ENCODE measurements around the gene FRAS1. TPM values are rescaled to one million over a fixed set of nuclear protein-coding genes. Genes with fewer than 3 reads are reported as not detected.

FRAS1 gene
- total RNA-seq, 1 experiment from 2014 or later: under 0.01 TPM

GRCh38 chr4:78551420-78552351 lies 494.6 kb downstream of the FRAS1 start, which contains the start of gene ANXA3:
Gene ANXA3, plus strand, starts transcription at chr4:78551770. Its CDS starts 2,704 bp downstream, at chr4:78554474.
- no peak for DNase-seq (ENCODE audit: low read depth)

DNA sequence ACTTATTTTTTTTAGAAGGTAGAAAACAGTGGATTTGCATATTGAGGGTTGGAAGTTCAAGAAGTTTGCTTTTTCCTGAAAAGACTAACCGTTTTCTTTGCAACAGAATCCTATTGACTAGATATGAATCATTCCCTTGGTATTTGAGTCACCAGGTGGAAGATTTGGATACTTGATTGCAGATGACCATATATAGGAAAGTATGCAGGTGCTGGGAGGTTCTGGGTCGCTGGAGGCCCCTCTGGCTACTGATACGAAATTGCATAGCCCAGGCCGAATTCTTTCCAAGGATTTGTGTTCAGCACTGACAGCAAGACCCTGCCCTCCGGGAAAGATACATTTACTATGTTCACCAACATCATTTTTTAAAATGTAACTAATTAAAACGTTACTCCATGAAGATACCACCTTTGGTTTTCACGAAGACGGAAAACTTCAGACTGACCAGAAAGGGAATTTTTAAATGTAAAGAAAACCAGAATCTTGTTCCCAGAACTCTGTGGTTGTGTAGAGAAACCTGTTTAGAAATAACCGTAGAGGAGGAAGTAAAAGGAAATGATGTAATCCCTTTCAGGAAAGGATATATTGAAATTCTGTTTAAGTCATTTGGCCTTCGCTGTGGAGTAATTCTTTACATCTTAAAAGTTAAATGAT lies 495.4 kb downstream of the FRAS1 start:
- peak; percentile 60 for DNase-seq (ENCODE audit: low read depth)

GRCh38 chr4:78553043-78553396 lies 495.9 kb downstream of the FRAS1 start:
- no peak for DNase-seq (ENCODE audit: low read depth)

- no peak for DNase-seq (ENCODE audit: low read depth)
Observed at GRCh38 chr4:78553529-78554060, 496.5 kb downstream of the FRAS1 start.

- no peak for DNase-seq (ENCODE audit: low read depth)
Observed at GRCh38 chr4:78556665-78557064, 499.5 kb downstream of the FRAS1 start.

GRCh38 chr4:78557841-78558240 lies 500.7 kb downstream of the FRAS1 start:
- no peak for DNase-seq (ENCODE audit: low read depth)

DNA sequence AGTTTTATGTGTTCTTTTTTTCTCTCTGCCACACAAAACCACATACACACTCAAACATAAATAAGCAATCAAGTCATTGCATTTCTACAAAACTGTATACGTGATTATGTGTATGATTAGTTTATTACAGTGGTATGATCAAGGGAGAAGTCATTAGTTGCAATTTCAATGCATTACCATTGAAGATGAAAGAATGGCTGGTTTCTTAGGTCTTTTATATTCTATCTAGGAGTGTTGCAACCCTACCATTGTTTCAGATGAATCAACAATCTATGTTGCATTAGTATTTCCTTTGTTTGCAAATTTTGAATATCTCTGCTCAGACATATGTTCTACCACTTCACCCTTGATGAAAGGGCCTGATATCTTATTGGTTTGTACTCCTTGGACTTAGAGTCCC lies 501.3 kb downstream of the FRAS1 start:
- no peak for DNase-seq (ENCODE audit: low read depth)

- DNase-seq (ENCODE audit: low read depth): peak; percentile 86
Observed at GRCh38 chr4:78560296-78560963, 503.3 kb downstream of the FRAS1 start.

GRCh38 chr4:78561677-78562076 lies 504.6 kb downstream of the FRAS1 start:
- DNase-seq (ENCODE audit: low read depth): no peak

GRCh38 chr4:78562687-78563086 lies 505.6 kb downstream of the FRAS1 start:
- peak; percentile 27 for DNase-seq (ENCODE audit: low read depth)

GRCh38 chr4:78565971-78566372 lies 508.8 kb downstream of the FRAS1 start:
- DNase-seq (ENCODE audit: low read depth): peak; percentile 46

DNA sequence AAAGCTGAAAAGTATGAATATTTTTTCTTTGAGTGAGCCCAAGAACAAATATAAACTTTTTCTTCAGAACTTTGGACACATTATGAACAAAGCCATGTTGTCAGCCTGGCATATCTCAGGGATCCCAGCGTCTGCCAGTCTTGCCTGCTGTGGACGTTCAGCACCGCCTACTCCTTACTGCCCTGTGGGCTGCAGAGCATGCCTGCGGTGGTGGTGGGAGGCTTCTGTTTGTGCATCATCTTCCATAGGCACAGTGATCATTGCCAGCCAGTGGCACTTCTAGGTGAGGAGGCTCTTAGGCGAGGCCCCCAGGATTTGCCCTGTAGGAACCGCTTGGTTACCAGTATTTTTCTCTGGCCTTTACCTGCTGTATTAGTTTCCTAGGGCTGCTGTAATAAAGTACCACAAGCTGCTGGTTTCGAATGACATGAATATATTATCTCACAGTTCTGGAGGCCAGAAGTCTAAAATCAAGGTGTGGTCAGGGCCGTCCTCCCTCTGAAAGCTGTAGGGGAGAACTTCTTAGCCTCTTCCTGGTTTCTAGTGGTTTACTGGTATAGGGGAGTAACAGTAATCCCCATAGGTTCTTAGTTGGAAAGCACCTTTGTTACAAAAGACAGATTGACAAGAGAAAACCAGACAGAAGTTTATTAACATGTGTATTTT lies 509.8 kb downstream of the FRAS1 start:
- DNase-seq (ENCODE audit: low read depth): peak; percentile 60

- DNase-seq (ENCODE audit: low read depth): no peak
Observed at GRCh38 chr4:78567500-78568060, 510.5 kb downstream of the FRAS1 start.

- DNase-seq (ENCODE audit: low read depth): no peak
Observed at GRCh38 chr4:78568640-78569305, 511.6 kb downstream of the FRAS1 start.

DNA sequence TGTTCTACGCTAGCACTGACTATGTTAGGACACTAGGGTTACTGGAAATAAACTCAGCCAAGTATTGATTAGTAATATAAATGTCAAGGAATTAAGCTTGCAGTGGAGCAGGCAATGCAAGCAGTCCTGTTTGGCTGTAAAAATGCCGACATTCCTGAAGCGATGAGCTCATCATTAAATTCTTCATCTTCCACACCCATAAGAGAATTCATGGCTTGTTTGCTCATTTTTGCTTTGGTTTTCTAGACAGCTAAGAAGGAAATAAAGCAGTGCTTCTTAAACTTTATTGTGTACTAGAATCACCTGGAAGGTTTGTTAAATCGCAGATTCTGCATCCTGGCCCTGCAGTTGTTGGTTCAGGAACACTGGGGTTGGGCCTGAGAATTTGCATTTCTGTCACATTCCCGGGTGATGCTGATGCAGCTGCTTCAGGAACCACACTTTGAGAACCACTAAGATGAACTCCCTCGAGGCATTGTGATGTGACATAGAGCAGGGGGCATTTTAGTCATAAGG lies 512.2 kb downstream of the FRAS1 start:
- DNase-seq (ENCODE audit: low read depth): peak; percentile 65

DNA sequence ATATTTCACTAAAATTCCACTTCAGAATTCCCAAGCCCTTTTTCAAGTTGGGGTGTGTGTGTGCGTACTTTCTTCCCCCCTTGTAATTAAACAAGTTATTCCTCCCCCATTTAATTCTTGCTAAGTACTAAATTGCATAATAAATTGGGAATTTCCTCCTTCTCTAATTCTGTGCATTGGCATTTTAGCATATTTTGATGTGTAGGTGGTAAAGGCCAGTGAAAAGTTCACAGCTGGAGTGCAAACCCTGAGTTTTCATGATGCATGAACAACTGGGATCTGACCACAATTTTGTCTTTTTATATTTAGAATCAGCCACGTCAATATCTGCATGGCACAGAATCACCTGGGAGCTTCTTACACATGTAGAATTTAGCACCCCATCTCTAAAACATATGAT lies 513.0 kb downstream of the FRAS1 start:
- no peak for DNase-seq (ENCODE audit: low read depth)

GRCh38 chr4:78571804-78572203 lies 514.7 kb downstream of the FRAS1 start:
- DNase-seq (ENCODE audit: low read depth): no peak

DNA sequence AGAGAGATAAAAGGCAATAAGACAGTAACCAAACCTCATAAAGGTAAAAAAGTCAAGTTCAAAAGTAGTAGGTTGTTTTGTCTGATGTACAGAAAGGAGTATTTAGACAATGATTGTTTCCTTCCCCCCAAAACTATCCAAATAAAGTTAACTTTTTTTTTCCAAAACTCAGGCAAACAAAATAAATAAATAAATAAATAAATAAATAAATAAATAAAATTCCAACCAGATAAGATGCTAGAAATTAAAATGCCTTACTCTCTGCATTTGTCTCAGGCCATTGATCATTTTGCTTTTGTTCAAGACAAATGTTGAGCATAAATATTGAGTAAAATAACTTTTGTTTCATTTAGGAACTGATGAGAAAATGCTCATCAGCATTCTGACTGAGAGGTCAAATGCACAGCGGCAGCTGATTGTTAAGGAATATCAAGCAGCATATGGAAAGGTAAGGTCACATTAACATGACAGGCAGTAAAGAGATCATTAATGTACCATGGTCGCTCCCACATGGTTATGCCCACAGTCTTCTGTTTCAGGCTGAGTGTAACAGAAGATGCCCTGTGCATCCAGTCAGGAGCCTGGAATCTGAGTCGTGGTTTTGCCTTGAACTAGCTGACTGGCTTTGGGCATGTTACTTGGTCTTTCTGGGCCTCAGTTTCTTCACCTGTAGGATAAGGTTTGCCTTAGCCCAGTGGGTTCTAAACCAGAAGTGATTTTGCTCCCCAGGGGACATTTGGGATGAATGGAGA lies 521.7 kb downstream of the FRAS1 start:
- no peak for DNase-seq (ENCODE audit: low read depth)

GRCh38 chr4:78581618-78582017 lies 524.5 kb downstream of the FRAS1 start:
- DNase-seq (ENCODE audit: low read depth): no peak

All from RPMI7951 (cell line).